GM23338 (cell line): ENCODE data around the gene FGG. TPM values are rescaled to one million over a fixed set of nuclear protein-coding genes. Genes with fewer than 3 reads are reported as not detected.

ENCODE experiments used
- ATAC-seq: fragments of 200-7000 bp; cut with Tn5 transposase; 3 replicates; pipeline ENCODE4 v1.9.1; 2020
- DNase-seq: peaks from one replicate; pipeline ENCODE4 v3.0.0-alpha.2; 2015; ENCODE audit warnings: low spot score
- H2AFZ ChIP-seq: fragments of 200-600 bp; sonication (generic); 2 replicates; pipeline ENCODE4 v1.8.0; 2016; ENCODE audit warnings: antibody characterized with exemption, mild to moderate bottlenecking, moderate library complexity
- H3F3A ChIP-seq: fragments of 200-600 bp; sonication (generic); replicated peaks from 2 replicates; pipeline ENCODE4 v1.8.0; 2017; ENCODE audit warnings: antibody characterized with exemption, mixed run types, low read depth
- H3K27ac ChIP-seq: fragments of 200-600 bp; sonication (generic); 2 replicates; pipeline ENCODE4 v1.6.1; 2016; ENCODE audit warnings: low read depth
- H3K27me3 ChIP-seq: fragments of 200-600 bp; sonication (generic); 2 replicates; pipeline ENCODE4 v1.8.0; 2016; ENCODE audit warnings: mild to moderate bottlenecking, mixed run types, moderate library complexity; ENCODE audit not compliant: insufficient read depth
- H3K36me3 ChIP-seq: fragments of 200-600 bp; sonication (generic); 2 replicates; pipeline ENCODE4 v1.8.0; 2016; ENCODE audit warnings: mild to moderate bottlenecking; ENCODE audit not compliant: insufficient read depth
- H3K4me1 ChIP-seq: fragments of 200-600 bp; sonication (generic); 2 replicates; pipeline ENCODE4 v1.8.0; 2016; ENCODE audit warnings: mild to moderate bottlenecking, moderate library complexity; ENCODE audit not compliant: insufficient read depth
- H3K4me2 ChIP-seq: fragments of 200-600 bp; sonication (generic); 2 replicates; pipeline ENCODE4 v1.7.1; 2017; ENCODE audit warnings: mixed run types
- H3K4me3 ChIP-seq: fragments of 200-600 bp; sonication (generic); 2 replicates; pipeline ENCODE4 v1.6.1; 2016; ENCODE audit warnings: mixed run types
- H3K79me2 ChIP-seq: fragments of 200-600 bp; sonication (generic); replicated peaks from 2 replicates; pipeline ENCODE4 v1.8.0; 2017; ENCODE audit warnings: mild to moderate bottlenecking; ENCODE audit not compliant: insufficient read depth
- H3K9me2 ChIP-seq: fragments of 200-600 bp; sonication (generic); 2 replicates; pipeline ENCODE4 v1.8.0; 2017; ENCODE audit not compliant: insufficient read depth
- H4K20me1 ChIP-seq: fragments of 200-600 bp; sonication (generic); replicated peaks from 2 replicates; pipeline ENCODE4 v1.8.0; 2017; ENCODE audit warnings: mild to moderate bottlenecking; ENCODE audit not compliant: insufficient read depth
- H3K27ac Mint-ChIP-seq: 2 replicates; pipeline ENCODE4 v1.8.0; 2020; ENCODE audit warnings: inconsistent platforms, mild to moderate bottlenecking, moderate library complexity, mixed read lengths
- H3K27me3 Mint-ChIP-seq: 3 replicates; pipeline ENCODE4 v1.8.0; 2022; ENCODE audit warnings: low read depth, mild to moderate bottlenecking, moderate library complexity, mixed read lengths, inconsistent platforms; ENCODE audit not compliant: insufficient read depth, poor library complexity
- H3K36me3 Mint-ChIP-seq: 3 replicates; pipeline ENCODE4 v1.8.0; 2021; ENCODE audit warnings: low read depth, mild to moderate bottlenecking, inconsistent platforms, moderate library complexity, mixed read lengths
- H3K4me1 Mint-ChIP-seq: 3 replicates; pipeline ENCODE4 v1.8.0; 2020; ENCODE audit warnings: mild to moderate bottlenecking, inconsistent platforms, mixed read lengths
- H3K4me3 Mint-ChIP-seq: 3 replicates; pipeline ENCODE4 v1.8.0; 2021; ENCODE audit warnings: moderate library complexity, mild to moderate bottlenecking, inconsistent platforms, mixed read lengths
- H3K9me3 Mint-ChIP-seq: 3 replicates; pipeline ENCODE4 v1.8.0; 2020; ENCODE audit warnings: moderate library complexity, mild to moderate bottlenecking, inconsistent platforms, mixed read lengths
- EZH2 ChIP-seq: fragments of 200-600 bp; sonication (generic); IDR thresholded peaks from one replicate; pipeline ENCODE4 v1.8.0; 2017; ENCODE audit warnings: antibody characterized with exemption, mild to moderate bottlenecking, low read depth; ENCODE audit not compliant: unreplicated experiment
- EZH2phosphoT487 ChIP-seq: fragments of 200-600 bp; sonication (generic); IDR thresholded peaks from one replicate; pipeline ENCODE4 v1.8.1; 2018; ENCODE audit warnings: antibody characterized with exemption; ENCODE audit not compliant: unreplicated experiment
- polyA plus RNA-seq: library from polyadenylated mRNA; unstranded; fragments of >200 nt; fragmentation: Nextera tagmentation; extraction: Ambion mirVana; gene quantifications from 2 replicates; pipeline ENCODE4 v1.2.1, GENCODE V29; 2016
- total RNA-seq: library from RNA; depleted of rRNA; stranded (reverse); fragments of >200 nt; shearing (Covaris generic); gene quantifications from 2 replicates; pipeline ENCODE4 v1.2.3, GENCODE V29; 2014
- TF ChIP-seq, protein P1 (sequence below), 2 experiments: fragments of 200-600 bp in 1 of 2; sonication (generic) in 1 of 2; conservative IDR thresholded peaks; 2 replicates each; pipeline versions ENCODE4 v1.5.1 to v1.6.1; 2016 to 2017; ENCODE audit warnings: antibody characterized with exemption in 2 of 2, low read depth in 2 of 2, mild to moderate bottlenecking in 2 of 2, moderate library complexity in 1 of 2
- TF ChIP-seq, protein P2 (sequence below): IDR thresholded peaks from 2 replicates; pipeline ENCODE4 v1.6.1; 2016; ENCODE audit warnings: antibody characterized with exemption

The FGG gene
- total and polyA plus RNA-seq, 2 experiments from 2014 or later: not detected

- no peak for ATAC-seq
- Histone ChIP-seq H3F3A (no peaks in the 10 kb centered on the region), H3K36me3 (no peaks in the 10 kb centered on the region), H3K27me3 (no peaks in the 10 kb centered on the region), H2AFZ (no peak overlapping the region), H3K4me2 (no peak overlapping the region), H4K20me1 (no peaks in the 10 kb centered on the region), H3K27ac (no peak overlapping the region), H3K79me2 (no peaks in the 10 kb centered on the region), H3K4me1 (no peaks in the 10 kb centered on the region), H3K4me3 (no peak overlapping the region), H3K9me2 (no peaks in the 10 kb centered on the region)
- Mint-ChIP-seq H3K27ac (no peak overlapping the region), H3K36me3 (no peaks in the 10 kb centered on the region), H3K4me1 (no peaks in the 10 kb centered on the region; the same call in 2 of the 3 replicates), H3K27me3 (no peaks in the 10 kb centered on the region), H3K4me3 (no peak overlapping the region), H3K9me3 (no peaks in the 10 kb centered on the region)
- TF ChIP-seq, protein P1, sequence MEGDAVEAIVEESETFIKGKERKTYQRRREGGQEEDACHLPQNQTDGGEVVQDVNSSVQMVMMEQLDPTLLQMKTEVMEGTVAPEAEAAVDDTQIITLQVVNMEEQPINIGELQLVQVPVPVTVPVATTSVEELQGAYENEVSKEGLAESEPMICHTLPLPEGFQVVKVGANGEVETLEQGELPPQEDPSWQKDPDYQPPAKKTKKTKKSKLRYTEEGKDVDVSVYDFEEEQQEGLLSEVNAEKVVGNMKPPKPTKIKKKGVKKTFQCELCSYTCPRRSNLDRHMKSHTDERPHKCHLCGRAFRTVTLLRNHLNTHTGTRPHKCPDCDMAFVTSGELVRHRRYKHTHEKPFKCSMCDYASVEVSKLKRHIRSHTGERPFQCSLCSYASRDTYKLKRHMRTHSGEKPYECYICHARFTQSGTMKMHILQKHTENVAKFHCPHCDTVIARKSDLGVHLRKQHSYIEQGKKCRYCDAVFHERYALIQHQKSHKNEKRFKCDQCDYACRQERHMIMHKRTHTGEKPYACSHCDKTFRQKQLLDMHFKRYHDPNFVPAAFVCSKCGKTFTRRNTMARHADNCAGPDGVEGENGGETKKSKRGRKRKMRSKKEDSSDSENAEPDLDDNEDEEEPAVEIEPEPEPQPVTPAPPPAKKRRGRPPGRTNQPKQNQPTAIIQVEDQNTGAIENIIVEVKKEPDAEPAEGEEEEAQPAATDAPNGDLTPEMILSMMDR (conservative IDR thresholded peaks at IDR 0.05; ENCODE audit: low read depth in 2 of 2): no peak
- TF ChIP-seq EZH2 (no peak), EZH2phosphoT487 (no peak)
- TF ChIP-seq, protein P2, sequence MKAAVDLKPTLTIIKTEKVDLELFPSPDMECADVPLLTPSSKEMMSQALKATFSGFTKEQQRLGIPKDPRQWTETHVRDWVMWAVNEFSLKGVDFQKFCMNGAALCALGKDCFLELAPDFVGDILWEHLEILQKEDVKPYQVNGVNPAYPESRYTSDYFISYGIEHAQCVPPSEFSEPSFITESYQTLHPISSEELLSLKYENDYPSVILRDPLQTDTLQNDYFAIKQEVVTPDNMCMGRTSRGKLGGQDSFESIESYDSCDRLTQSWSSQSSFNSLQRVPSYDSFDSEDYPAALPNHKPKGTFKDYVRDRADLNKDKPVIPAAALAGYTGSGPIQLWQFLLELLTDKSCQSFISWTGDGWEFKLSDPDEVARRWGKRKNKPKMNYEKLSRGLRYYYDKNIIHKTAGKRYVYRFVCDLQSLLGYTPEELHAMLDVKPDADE: no peak
- no peak for DNase-seq
These were observed 52.0 kb downstream of the FGG start for GRCh38 chr4:154560419-154560801.

DNA sequence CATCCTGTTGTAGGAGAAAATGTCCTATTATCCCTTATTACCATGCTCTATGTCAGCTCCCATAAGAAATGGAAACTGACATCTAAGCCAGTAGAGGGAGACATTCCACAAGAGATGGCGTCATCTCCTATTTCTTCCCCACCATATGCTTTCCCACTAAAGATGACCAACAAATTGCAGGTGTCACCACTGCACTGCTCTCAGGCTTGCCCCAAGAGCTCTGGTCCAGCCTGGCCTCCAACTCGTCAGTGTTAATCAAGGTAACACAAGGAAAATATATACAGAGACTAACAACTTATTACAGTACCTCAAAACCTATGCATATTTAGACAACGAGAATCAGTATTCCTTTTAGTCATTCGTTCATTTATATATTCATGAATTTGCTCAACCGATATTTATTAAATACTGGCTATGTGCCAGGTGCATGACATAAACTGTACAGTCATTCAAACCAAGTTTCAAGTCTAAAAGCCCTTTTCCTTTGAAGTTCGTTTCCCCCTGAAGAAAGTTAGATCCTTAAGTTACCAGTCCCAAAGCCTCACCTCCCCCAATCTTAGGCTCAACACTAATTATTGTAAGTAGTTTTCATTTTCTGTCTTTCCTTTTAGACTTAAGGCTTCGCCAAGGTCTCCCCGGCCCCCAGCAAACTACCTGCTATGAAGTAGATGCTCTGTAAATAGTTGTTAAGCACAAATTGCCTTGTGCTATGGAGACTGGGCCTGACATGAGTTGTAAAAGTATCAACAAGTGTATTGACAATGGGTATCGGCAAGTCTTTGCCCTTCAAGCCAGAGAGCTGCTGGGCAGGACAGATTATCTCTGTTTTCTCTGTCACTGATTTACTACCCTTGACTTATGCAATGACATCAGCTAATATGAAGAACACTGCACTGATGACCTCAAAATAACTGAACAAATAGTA is 52.7 kb downstream of the FGG start:
- Histone ChIP-seq H3K79me2 (no peaks in the 10 kb centered on the region), H3K27ac (no peak overlapping the region), H3F3A (no peaks in the 10 kb centered on the region), H3K27me3 (no peaks in the 10 kb centered on the region), H3K36me3 (no peaks in the 10 kb centered on the region), H3K4me2 (no peak overlapping the region), H3K9me2 (no peaks in the 10 kb centered on the region), H2AFZ (no peak overlapping the region), H3K4me3 (no peak overlapping the region), H4K20me1 (no peaks in the 10 kb centered on the region), H3K4me1 (no peaks in the 10 kb centered on the region)
- Mint-ChIP-seq H3K27me3 (no peaks in the 10 kb centered on the region), H3K9me3 (no peaks in the 10 kb centered on the region), H3K36me3 (no peaks in the 10 kb centered on the region), H3K4me3 (no peak overlapping the region), H3K27ac (no peak overlapping the region), H3K4me1 (no peaks in the 10 kb centered on the region; the same call in 2 of the 3 replicates)
- peak; percentile 80 for DNase-seq
- TF ChIP-seq EZH2phosphoT487: no peak
- TF ChIP-seq, protein P1 (conservative IDR thresholded peaks at IDR 0.05; ENCODE audit: low read depth in 2 of 2): peak; percentile 83 to 96
- peak; percentile 97 for ATAC-seq
